HG03159 (cell line): ENCODE results near the gene LANCL2.

Experiments
- ATAC-seq: cut with Tn5 transposase; IDR thresholded peaks from one replicate; pipeline ENCODE4 v1.9.1; 2021; ENCODE audit warnings: mild to moderate bottlenecking, moderate library complexity; ENCODE audit not compliant: unreplicated experiment

LANCL2 gene

GRCh38 chr7:55435466-55435865 is 70.3 kb downstream of the LANCL2 start:
- no peak for ATAC-seq

- ATAC-seq, result no peak
These were observed 71.3 kb downstream of the LANCL2 start for GRCh38 chr7:55436457-55436856.

- ATAC-seq, result no peak
These were observed 72.2 kb downstream of the LANCL2 start for GRCh38 chr7:55437375-55437774.

GRCh38 chr7:55438085-55438756 is 73.1 kb downstream of the LANCL2 start:
- no peak for ATAC-seq

GRCh38 chr7:55438757-55439525 is 73.8 kb downstream of the LANCL2 start:
- ATAC-seq, result no peak

GRCh38 chr7:55439627-55440026 is 74.5 kb downstream of the LANCL2 start:
- ATAC-seq, result no peak

GRCh38 chr7:55440040-55440690 is 75.0 kb downstream of the LANCL2 start:
- ATAC-seq, result no peak

- ATAC-seq, result no peak
These were observed 75.9 kb downstream of the LANCL2 start for GRCh38 chr7:55441002-55441401.

- no peak for ATAC-seq
These were observed 76.8 kb downstream of the LANCL2 start for GRCh38 chr7:55441774-55442522.

- no peak for ATAC-seq
These were observed 79.6 kb downstream of the LANCL2 start for GRCh38 chr7:55444786-55445185.

- ATAC-seq, result no peak
These were observed 83.4 kb downstream of the LANCL2 start for GRCh38 chr7:55448526-55448925.

GRCh38 chr7:55449205-55449991 is 84.3 kb downstream of the LANCL2 start:
- ATAC-seq, result no peak

- ATAC-seq, result no peak
These were observed 84.9 kb downstream of the LANCL2 start for GRCh38 chr7:55449992-55450535.

GRCh38 chr7:55452971-55453370 is 87.8 kb downstream of the LANCL2 start:
- ATAC-seq, result no peak

GRCh38 chr7:55457801-55458200 is 92.7 kb downstream of the LANCL2 start:
- no peak for ATAC-seq

GRCh38 chr7:55458351-55458750 is 93.2 kb downstream of the LANCL2 start:
- no peak for ATAC-seq

GRCh38 chr7:55463686-55464262 is 98.6 kb downstream of the LANCL2 start:
- ATAC-seq, result no peak

- no peak for ATAC-seq
These were observed 99.3 kb downstream of the LANCL2 start for GRCh38 chr7:55464422-55464821.

GRCh38 chr7:55465691-55466090 is 100.6 kb downstream of the LANCL2 start:
- ATAC-seq, result no peak
